IPS-18a (cell line): ENCODE data around the gene MIX23.

ENCODE experiments used
- H3K27ac ChIP-seq: one replicate; pipeline ENCODE4 v1.5.1; 2013; ENCODE audit warnings: low read length
- H3K27me3 ChIP-seq: one replicate; pipeline ENCODE4 v1.6.1; 2013; ENCODE audit warnings: mild to moderate bottlenecking, low read length; ENCODE audit not compliant: control insufficient read depth, insufficient read depth
- H3K36me3 ChIP-seq: one replicate; pipeline ENCODE4 v1.6.1; 2013; ENCODE audit warnings: low read depth, low read length; ENCODE audit not compliant: control insufficient read depth
- H3K4me1 ChIP-seq: one replicate; pipeline ENCODE4 v1.6.1; 2013; ENCODE audit warnings: low read depth, low read length; ENCODE audit not compliant: control insufficient read depth
- H3K4me3 ChIP-seq: one replicate; pipeline ENCODE4 v1.5.1; 2013; ENCODE audit warnings: low read length
- H3K9ac ChIP-seq: one replicate; pipeline ENCODE4 v1.6.1; 2013; ENCODE audit warnings: mild to moderate bottlenecking, low read length, moderate library complexity
- H3K9me3 ChIP-seq: one replicate; pipeline ENCODE4 v1.6.1; 2013; ENCODE audit warnings: low read depth, low read length; ENCODE audit not compliant: control insufficient read depth

MIX23 gene

DNA sequence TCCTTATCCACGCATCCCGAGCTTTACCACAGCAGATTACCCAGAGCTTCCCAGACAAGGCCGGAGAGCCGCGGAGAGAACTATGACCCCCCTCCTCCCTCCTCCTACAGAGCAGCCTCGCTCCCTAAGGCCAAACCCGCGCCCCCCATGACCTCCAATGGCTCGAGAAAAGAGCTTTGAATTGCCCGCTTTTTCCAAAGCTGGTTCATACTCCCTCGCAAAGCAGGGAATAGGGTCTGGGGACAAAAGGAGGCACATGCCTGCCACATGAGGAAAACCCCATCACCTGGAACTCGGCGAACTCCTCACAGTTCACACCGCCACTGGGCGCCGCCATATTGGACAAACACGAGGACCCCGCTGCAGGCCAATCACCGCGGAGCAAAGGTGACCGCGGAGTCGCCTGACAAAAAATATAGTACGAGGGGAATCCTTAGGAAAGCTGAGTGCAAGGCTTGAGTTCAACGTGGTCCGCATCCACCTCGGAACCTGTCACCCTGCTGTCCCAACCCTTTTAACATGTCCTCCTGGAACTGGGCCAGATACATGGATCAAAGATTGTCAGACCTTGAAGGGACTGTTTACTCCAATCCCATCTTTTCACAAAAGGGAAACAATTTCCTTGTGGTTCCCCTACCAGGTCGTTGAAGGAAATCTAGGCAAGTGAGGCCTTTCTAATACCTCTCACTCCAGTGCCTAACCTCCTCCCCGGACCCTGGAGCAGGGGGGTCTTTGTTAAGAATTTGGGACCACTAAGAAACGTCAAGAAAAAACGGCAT, at the start of gene MIX23:
MIX23 (minus strand) TSS at position 344 of the 779 bp plus-strand sequence; CDS start at position 337, 7 bp downstream.
- peak within 1 kb of the TSS; percentile 97 for H3K9ac ChIP-seq
- H3K27me3 ChIP-seq = no peaks in the 10 kb centered on the region
- H3K36me3 ChIP-seq = peaks cover 4% of the 10 kb centered on the region
- H3K27ac ChIP-seq = peak within 1 kb of the TSS; percentile 96
- H3K9me3 ChIP-seq = no peaks in the 10 kb centered on the region
- peaks cover 8% of the 10 kb centered on the region for H3K4me1 ChIP-seq
- H3K4me3 ChIP-seq = peak within 1 kb of the TSS; percentile 98

DNA sequence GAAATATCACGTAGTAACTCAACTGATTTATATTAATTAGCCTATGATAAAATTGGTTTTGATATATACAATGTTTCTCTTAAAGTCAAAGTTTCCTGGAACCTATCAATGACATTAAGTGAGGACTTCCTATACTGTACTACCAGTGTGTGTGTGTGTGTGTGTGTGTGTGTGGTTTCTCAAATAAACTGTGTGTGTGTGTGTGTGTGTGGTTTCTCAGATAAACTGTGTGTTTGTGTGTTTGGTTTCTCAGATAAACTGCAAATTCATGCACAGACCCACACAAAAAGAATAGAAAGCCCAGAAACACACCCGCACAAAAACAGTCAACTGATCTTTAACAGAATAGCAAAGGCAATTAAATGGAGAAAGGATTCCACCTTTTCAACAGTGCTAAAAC, 47.3 kb upstream of the MIX23 start:
- H3K4me3 ChIP-seq = no peak overlapping the region
- no peaks in the 10 kb centered on the region for H3K27me3 ChIP-seq
- no peaks in the 10 kb centered on the region for H3K4me1 ChIP-seq
- no peaks in the 10 kb centered on the region for H3K9me3 ChIP-seq
- no peak overlapping the region for H3K9ac ChIP-seq
- no peak overlapping the region for H3K27ac ChIP-seq
- peaks cover 46% of the 10 kb centered on the region for H3K36me3 ChIP-seq

DNA sequence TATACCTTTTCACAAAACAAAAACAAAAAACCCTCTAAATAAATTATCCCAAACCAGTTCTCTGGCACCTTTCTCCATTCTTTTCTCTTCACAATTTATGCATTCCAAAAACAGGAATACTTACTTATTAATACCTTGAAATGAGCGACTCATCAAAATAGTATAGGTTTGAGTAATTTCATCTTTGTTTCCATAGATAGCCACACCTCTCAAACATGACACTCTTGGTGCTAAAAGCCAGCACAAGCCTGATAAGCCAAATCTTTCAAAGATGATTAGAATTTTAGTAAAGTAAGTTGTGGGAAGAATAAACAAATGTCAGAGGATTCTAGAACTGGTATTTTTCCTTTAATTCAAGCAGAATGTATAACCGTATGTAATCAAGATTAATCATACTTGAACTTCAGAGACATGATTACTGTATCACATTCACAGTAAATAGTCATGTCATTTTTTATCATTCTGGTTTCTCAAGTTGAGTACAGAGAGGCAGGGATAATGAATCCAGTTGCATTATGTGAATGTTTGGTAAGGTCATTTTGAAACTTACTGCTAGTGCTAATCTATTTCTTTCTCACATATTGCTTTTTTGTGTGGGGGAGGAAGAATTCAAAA, 44.9 kb upstream of the MIX23 start:
- Histone ChIP-seq H3K9ac (no peak overlapping the region), H3K36me3 (peaks cover 55% of the 10 kb centered on the region), H3K27ac (no peak overlapping the region), H3K4me1 (no peaks in the 10 kb centered on the region), H3K27me3 (no peaks in the 10 kb centered on the region), H3K4me3 (no peak overlapping the region), H3K9me3 (no peaks in the 10 kb centered on the region)

DNA sequence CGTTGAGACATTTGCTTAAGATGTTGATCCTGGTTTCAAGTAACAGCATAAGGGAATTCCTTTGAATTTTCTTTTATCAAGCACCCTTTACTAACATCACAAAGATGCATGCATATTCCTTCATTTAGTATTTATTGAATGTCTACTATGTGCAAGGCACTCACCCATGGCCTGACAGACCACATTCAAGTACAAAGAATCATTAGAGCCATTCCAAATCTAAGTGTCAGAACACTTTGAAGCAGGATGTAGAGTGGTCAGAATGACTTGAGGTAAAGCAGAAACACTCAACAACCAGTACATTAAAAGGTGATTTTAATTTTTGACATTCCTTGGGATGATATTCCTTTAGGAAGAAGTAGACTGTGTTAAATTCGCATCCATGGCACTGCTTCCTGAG, 38.8 kb upstream of the MIX23 start:
- no peak overlapping the region for H3K27ac ChIP-seq
- H3K4me1 ChIP-seq = no peaks in the 10 kb centered on the region
- no peaks in the 10 kb centered on the region for H3K27me3 ChIP-seq
- H3K9me3 ChIP-seq = no peaks in the 10 kb centered on the region
- peaks cover 37% of the 10 kb centered on the region for H3K36me3 ChIP-seq
- H3K4me3 ChIP-seq = no peak overlapping the region
- no peak overlapping the region for H3K9ac ChIP-seq

DNA sequence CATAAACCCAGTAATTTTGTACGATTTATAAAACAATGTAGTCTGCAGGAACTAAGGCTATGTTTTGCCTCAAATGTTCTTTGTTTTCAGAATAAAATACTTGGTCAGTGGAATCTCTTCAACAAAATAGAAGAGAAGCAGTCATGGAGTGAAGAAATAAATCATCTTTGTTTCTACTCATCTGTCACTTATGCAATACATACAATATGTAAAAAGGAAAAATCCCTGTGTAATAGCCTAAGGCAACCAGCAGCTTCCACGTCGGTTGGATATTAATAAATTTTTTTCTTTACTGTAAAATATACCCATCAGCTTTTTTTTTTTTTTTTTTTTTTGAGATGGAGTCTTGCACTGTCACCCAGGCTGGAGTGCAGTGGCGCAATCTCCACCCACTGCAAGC, 38.1 kb upstream of the MIX23 start:
- Histone ChIP-seq H3K27me3 (no peaks in the 10 kb centered on the region), H3K9ac (no peak overlapping the region), H3K4me3 (no peak overlapping the region), H3K27ac (no peak overlapping the region), H3K36me3 (peaks cover 30% of the 10 kb centered on the region), H3K4me1 (no peaks in the 10 kb centered on the region), H3K9me3 (no peaks in the 10 kb centered on the region)

DNA sequence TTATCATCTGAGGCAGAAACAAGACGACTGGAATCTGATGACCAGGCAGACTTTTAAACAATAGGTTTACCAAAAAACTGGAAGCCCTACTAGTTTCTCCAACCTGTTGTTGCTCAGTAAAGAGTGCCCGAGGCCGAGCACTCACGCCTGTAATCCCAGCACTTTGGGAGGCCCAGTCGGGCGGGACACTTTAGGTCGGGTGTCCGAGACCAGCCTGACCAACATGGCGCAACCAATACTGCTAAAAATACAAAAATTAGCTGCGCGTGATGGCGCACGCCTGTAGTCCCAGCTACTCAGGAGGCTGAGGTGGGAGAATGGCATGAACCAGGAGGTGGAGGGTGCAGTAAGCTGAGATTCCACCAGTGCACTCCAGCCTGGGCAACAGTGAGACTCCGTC, 33.9 kb upstream of the MIX23 start:
- Histone ChIP-seq H3K9ac (peak overlapping the region; percentile 84), H3K27ac (no peak overlapping the region), H3K4me1 (peaks cover 4% of the 10 kb centered on the region), H3K9me3 (no peaks in the 10 kb centered on the region), H3K27me3 (no peaks in the 10 kb centered on the region), H3K4me3 (peak overlapping the region; percentile 90), H3K36me3 (peaks cover 3% of the 10 kb centered on the region)

DNA sequence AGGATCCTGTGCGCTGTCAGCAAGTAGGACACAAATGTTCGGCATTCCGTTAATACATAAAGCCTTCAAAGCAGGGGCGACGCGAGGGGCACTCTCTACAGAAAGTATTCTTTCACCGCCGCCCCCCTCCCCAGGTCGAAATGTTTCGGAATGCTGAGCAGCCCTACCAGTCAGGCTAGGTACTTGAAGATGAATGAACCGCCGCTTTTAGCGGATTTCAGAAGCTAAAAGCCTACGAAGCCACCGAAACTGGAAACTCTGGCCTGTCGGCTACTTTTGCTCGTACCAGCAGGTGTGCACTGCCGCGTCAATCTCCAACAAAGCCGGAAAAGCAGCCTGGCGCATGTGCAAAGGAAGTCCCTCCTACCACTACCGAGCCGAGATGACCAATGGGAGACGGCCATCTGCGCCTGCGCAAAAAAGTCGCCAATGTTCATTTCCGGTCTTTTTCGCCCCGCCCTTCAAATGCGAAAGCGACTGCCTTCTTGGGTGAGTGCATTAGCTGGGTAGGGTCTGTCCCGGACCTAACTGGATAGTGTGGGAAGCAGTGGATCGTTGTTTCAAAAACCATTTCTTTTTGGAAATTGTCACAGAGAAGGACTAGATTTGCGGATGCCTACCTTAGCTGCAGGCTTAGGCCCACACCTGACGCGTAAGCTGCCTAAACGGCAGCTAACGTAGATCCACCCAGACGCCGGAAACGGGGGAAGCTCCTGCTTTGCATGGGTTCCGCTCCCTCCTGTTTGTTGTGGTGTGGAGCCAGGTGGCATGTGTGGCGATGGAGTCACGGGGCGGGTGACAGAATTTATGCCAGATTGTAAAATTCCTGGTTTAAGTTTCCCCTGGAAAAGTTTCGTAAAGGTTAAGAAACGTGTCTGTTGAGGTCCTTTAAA, 33.0 kb upstream of the MIX23 start, which contains the start of gene WDR5B:
WDR5B (minus strand) TSS at position 301 of the 893 bp plus-strand sequence. CDS start 534 bp downstream, outside the sequence.
- Histone ChIP-seq H3K36me3 (no peaks in the 10 kb centered on the region), H3K9ac (peak within 1 kb of the TSS; percentile 84), H3K27me3 (no peaks in the 10 kb centered on the region), H3K4me1 (peaks cover 4% of the 10 kb centered on the region), H3K4me3 (peak within 1 kb of the TSS; percentile 90), H3K9me3 (no peaks in the 10 kb centered on the region), H3K27ac (peak within 1 kb of the TSS; percentile 87)

DNA sequence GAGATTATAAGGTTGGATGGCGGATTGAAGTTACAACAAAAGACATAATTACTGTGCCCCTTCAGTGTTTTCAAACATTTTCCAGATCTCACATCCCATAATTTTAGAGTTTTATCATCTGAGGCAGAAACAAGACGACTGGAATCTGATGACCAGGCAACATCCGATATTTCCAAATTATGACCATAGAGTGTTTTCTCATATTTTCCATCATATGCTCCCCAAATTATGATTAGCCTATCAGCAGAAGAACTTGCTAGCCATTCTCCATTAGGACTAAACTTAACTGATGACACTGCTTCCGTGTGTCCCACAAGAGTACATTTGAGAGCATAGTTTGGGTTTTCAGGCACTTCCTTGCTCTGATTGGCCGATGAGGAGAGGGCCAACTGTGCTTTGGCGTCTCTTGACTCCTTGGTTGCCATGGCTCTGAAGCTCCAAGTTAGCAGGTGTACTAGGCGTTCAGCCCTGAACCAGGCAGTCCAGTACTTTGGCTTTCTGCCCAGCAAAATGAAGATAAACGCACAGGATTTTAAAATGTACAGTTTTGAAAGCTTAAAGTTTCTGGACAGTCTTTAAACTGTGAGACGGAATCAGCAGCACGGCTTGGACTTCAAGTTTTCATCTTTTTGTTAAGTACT, 32.2 kb upstream of the MIX23 start:
- Histone ChIP-seq H3K27me3 (no peaks in the 10 kb centered on the region), H3K36me3 (peaks cover 6% of the 10 kb centered on the region), H3K9ac (peak overlapping the region; percentile 84), H3K4me1 (peaks cover 4% of the 10 kb centered on the region), H3K4me3 (peak overlapping the region; percentile 90), H3K9me3 (no peaks in the 10 kb centered on the region), H3K27ac (no peak overlapping the region)

DNA sequence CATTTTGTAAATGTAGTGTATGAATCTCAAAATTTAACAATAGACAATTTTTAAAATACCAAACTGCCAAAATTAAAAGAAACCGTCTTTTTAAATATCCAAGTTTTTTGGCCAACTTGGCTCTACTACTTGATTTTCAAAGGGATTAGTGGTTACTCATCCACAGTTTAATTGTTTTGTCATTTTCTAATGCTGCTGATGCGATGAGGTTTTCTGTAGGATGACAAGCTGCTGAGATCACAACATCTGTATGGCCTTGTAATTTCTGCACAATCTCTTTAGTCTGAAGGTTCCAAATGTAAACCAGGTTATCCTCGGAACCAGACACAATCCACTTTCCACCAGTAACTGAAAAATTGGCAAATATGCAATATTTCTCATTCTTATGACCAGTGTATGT, 31.4 kb upstream of the MIX23 start:
- Histone ChIP-seq H3K9ac (no peak overlapping the region), H3K4me3 (no peak overlapping the region), H3K4me1 (peaks cover 4% of the 10 kb centered on the region)

DNA sequence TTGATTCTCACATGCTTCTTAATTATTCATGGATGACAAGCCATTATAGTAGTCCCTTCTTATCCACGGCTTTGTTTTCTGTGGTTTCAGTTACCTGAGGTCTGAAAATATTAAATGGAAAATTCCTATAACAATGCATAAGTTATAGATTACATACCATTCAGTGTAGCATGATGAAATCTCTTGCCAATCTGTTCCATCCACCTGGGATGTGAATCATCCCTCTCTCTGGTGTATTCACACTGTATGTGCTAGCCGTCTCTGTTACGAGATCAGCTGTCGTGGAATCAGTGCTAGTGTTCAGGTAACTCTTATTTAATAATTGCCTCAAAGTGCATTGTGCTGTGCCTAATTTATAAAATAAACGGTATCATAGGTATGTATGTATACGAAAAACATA, 27.6 kb upstream of the MIX23 start:
- no peaks in the 10 kb centered on the region for H3K9me3 ChIP-seq
- H3K9ac ChIP-seq = no peak overlapping the region
- H3K27me3 ChIP-seq = no peaks in the 10 kb centered on the region
- H3K4me1 ChIP-seq = peaks cover 4% of the 10 kb centered on the region
- peaks cover 32% of the 10 kb centered on the region for H3K36me3 ChIP-seq
- no peak overlapping the region for H3K27ac ChIP-seq
- no peak overlapping the region for H3K4me3 ChIP-seq

More for the DNA sequence above, 31.4 kb upstream of the MIX23 start:
- Histone ChIP-seq H3K27me3 (no peaks in the 10 kb centered on the region), H3K36me3 (peaks cover 14% of the 10 kb centered on the region), H3K27ac (no peak overlapping the region), H3K9me3 (no peaks in the 10 kb centered on the region)

DNA sequence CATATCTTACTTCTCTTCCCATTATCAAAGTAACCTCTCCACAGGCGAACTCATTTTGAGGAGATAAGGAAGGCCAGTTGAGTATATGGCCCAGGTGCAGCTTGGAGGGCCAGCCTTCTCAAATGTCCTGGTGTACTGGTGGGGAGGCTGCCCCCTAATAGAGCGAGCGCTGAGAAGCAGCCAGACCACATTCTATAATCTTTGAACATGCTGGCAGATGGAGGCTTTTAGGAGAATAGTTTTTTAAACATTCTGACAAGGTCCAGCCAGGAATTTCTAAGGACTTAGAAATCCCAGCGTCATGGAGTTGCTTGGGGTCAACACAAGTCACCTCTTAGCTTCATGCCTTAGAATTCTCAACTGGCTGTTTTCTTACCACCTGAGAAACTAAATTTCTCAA, 27.1 kb upstream of the MIX23 start:
- Histone ChIP-seq H3K4me3 (no peak overlapping the region), H3K9me3 (no peaks in the 10 kb centered on the region), H3K27me3 (no peaks in the 10 kb centered on the region), H3K4me1 (peaks cover 2% of the 10 kb centered on the region), H3K36me3 (peaks cover 37% of the 10 kb centered on the region), H3K9ac (no peak overlapping the region), H3K27ac (no peak overlapping the region)
